Measurements from ENCODE around the gene TGM5. TPM values are rescaled to one million over a fixed set of nuclear protein-coding genes. Genes with fewer than 3 reads are reported as not detected.

The TGM5 gene
- total RNA-seq, 1 donor from 2014 or later, result 0.91 TPM

GRCh38 chr15:43196760-43197548 is 69.8 kb downstream of the TGM5 start:
- no peak for DNase-seq (ENCODE audit: low spot score)

DNA sequence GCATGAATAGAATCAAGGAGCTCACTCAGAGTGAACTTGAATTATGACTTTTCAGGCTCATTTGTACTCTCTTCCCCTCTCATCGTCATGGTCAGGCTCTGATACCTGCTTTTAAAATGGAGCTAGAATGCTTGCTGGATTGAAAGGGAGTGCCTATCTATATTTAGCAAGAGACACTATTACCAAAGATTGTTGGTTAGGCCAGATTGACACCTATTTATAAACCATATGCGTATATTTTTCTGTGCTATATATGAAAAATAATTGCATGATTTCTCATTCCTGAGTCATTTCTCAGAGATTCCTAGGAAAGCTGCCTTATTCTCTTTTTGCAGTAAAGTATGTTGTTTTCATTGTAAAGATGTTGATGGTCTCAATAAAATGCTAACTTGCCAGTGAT is 71.9 kb downstream of the TGM5 start:
- DNase-seq (ENCODE audit: low spot score), result no peak

DNA sequence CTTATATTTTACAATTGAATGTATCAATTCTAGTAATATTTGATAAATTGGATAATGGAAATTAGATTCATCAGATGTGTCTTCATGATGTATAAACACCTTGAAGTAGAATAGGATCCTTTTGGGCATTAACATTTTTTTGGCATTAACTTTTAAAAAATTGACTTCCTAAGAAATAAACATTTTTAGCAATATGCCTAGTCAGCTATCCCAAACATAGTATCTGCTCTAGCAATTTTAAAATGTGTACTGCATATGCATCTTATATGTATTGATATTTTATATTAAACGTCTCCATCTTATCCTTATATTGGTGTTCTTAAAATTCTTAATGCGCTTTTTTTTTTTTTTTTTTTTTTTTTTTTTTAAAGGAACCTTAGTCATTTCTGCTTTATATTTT is 73.0 kb downstream of the TGM5 start:
- DNase-seq (ENCODE audit: low spot score), result no peak

DNA sequence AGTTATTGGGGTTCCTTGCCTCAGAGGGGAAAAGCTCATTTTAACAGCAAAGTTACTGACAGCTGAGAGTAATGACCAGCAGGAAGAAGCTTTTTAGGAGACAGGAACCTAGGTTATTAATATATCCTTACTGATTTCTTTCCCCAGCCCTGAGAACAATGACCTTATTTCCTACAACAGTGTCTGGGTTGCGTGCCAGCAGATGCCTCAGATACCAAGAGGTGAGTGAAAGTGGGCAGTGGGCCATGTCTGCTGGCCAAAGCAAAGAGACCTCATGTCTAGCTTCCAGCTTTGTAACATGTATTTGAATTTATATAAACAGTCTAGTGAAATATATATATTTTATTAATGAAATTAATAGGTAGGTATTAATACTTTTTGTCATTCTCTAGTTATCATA is 76.5 kb downstream of the TGM5 start:
- no peak for DNase-seq (ENCODE audit: low spot score)

GRCh38 chr15:43189296-43189695 is 77.4 kb downstream of the TGM5 start:
- no peak for DNase-seq (ENCODE audit: low spot score)

GRCh38 chr15:43187544-43188155 is 79.1 kb downstream of the TGM5 start:
- DNase-seq (ENCODE audit: low spot score), result no peak

GRCh38 chr15:43186003-43186353 is 80.8 kb downstream of the TGM5 start:
- no peak for DNase-seq (ENCODE audit: low spot score)

DNA sequence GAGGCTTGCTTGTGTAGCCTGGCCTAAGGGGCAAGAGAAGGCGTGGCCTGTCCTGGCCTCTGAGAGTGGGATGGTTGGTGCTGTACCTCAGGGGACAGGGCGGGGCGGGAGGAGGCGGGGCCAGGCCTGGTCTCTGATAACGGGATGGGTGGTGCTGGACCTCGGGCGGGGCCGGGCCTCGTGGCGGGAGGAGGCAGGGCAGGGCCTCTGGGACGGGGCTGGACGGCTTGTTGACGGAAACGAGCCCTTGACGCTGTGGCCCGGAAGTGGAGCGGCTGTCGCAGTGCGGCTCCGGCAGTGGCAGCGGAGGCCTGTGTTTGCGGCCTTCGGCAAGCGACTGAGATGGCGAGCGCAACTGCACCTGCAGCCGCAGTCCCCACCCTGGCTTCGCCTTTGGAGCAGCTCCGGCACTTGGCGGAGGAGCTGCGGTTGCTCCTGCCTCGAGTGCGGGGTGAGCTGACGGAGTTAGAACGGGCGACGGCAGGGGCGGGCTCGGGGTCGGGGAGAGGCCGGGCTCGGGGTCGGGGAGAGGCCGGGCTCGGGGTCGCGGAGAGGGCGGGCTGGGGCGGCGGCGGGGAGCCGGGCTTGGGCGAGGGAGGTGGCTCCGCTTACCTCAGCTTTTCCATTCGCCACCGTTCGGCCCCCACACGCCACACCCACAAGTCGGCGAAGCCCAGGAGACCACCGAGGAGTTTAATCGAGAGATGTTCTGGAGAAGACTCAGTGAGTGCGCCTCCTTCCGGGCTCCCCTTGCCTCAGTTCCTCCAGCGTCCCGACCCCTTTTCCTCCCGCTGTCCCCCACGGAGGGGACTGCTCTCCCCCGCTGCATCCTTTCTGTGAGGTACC is 81.3 kb downstream of the TGM5 start, which contains the start of gene CCNDBP1:
Gene CCNDBP1, plus strand, starts transcription at position 247 of the 846 bp plus-strand sequence. Its CDS starts 96 bp downstream, at position 343.
- peak; percentile 97 for DNase-seq (ENCODE audit: low spot score)

DNA sequence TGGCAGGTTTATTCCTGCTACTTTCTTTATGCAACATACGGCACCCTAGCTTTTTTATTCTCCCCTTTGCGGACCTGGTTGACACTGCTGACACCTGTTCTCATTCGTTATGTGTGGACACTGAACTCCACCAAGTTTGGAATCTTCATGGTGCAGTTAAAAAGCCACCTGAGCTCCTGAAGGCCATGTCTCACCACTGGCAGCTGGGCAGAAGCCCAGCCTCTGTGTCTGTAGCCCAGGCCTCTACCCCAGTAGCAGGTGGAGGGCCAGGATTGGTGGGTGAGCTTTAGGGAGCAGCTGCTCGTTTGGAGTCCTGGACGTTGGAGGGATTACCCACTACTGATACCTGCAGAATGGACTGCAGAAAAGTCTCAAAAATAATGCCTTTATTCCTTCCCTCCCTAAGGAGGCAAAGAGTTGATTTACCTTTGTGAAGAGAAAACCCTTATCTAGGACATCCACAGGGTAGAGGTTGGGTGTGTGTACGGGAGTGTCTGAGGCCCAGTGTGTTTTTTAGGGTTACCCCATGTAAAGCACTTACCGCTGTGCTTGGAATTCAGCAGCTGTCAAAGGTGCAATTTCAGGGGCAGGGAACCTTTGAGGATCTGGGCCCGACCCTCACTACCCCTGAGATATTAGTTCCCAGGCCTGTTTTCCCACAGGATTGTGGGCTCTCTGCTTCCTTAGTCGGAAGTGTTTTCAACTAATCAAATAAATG is 82.2 kb downstream of the TGM5 start:
- DNase-seq (ENCODE audit: low spot score), result no peak

- no peak for DNase-seq (ENCODE audit: low spot score)
These were observed 83.5 kb downstream of the TGM5 start for GRCh38 chr15:43183270-43183669.

Other genes with a start within 250 kb of the TGM5 start
- 49.0 TPM for gene UBR1, start 160.9 kb downstream of the TGM5 start, total RNA-seq
- 35.8 TPM for gene TMEM62, start 133.3 kb downstream of the TGM5 start, total RNA-seq
- 55.2 TPM for gene CCNDBP1, start 81.5 kb downstream of the TGM5 start, total RNA-seq
- not detected for gene EPB42, start 45.9 kb downstream of the TGM5 start, total RNA-seq
- not detected for gene TGM7, start 35.3 kb upstream of the TGM5 start, total RNA-seq
- 12.8 TPM for gene LCMT2, start 63.6 kb upstream of the TGM5 start, total RNA-seq
- 27.3 TPM for gene ZSCAN29, start 104.1 kb upstream of the TGM5 start, total RNA-seq
- 19.8 TPM for gene TUBGCP4, start 104.2 kb upstream of the TGM5 start, total RNA-seq
- gene TP53BP1, start 226.2 kb upstream of the TGM5 start, total RNA-seq, result 73.0 TPM